Measurements from ENCODE around the gene EIF4A2. TPM values are rescaled to one million over a fixed set of nuclear protein-coding genes. Genes with fewer than 3 reads are reported as not detected.

EIF4A2 gene
- total and polyA plus RNA-seq, 10 of the 15 experiments (the other 5 are each of a cell fraction or from before 2014, with no cell fraction given), result 154 to 680 (median 259) TPM

GRCh38 chr3:186757214-186757613, 26.2 kb upstream of the EIF4A2 start:
- in situ Hi-C loops (cut with MboI), result no loop called here
- no peak for DNase-seq (ENCODE audit: low read depth, low spot score)
- ChIA-PET RAD21 (ENCODE audit: unreplicated experiment) (interaction anchor here (0.7 kb wide), 1 partner anchor 65 kb away, joined by 3 read pairs; no protein-coding TSS in a partner anchor), SMC1A (ENCODE audit: uncharacterized antibody, unreplicated experiment) (interaction anchor here (0.6 kb wide), 1 partner anchor 1080 kb away, joined by 3 read pairs; no protein-coding TSS in a partner anchor), POLR2A (no interaction called here), CTCF (interaction anchor here (1.7 kb wide), 1 partner anchor 142 kb away, joined by 4 read pairs; no protein-coding TSS in a partner anchor)
- TF ChIP-seq CREM (IDR thresholded peaks at IDR 0.05; ENCODE audit: low read depth) (no peak), CEBPZ (IDR thresholded peaks at IDR 0.05; ENCODE audit: low read depth, low read length) (no peak), HCFC1 (IDR thresholded peaks at IDR 0.05; ENCODE audit: low read length) (no peak), SREBF2 (IDR thresholded peaks at IDR 0.05; ENCODE audit: low read length) (no peak), SIN3A (IDR thresholded peaks at IDR 0.05; ENCODE audit: low read depth, low read length) (no peak), STAT1 (conservative IDR thresholded peaks at IDR 0.05) (no peak), HSF1 (IDR thresholded peaks at IDR 0.05; ENCODE audit: low read depth, low read length) (no peak), SUPT20H (IDR thresholded peaks at IDR 0.05; ENCODE audit: borderline replicate concordance, control insufficient read depth, low read depth, low read length) (no peak), EGR1 (IDR thresholded peaks at IDR 0.05; ENCODE audit: borderline replicate concordance in 1 of 2, low read depth in 2 of 2, low read length in 2 of 2) (no peak), NR2F1 (conservative IDR thresholded peaks at IDR 0.05) (no peak), NFIC (IDR thresholded peaks at IDR 0.05; ENCODE audit: low read depth, low read length) (no peak), IRF4 (IDR thresholded peaks at IDR 0.05; ENCODE audit: low read depth, low read length) (no peak), POU2F2 (IDR thresholded peaks at IDR 0.05; ENCODE audit: borderline replicate concordance, low read depth, low read length) (no peak), ZNF24 (IDR thresholded peaks at IDR 0.05) (no peak), PAX5 (IDR thresholded peaks at IDR 0.05; ENCODE audit: borderline replicate concordance, low read depth, low read length) (no peak), TARDBP (IDR thresholded peaks at IDR 0.05; ENCODE audit: borderline replicate concordance) (no peak), MTA2 (IDR thresholded peaks at IDR 0.05; ENCODE audit: low read depth) (no peak), BMI1 (IDR thresholded peaks at IDR 0.05; ENCODE audit: borderline replicate concordance) (no peak)
- Histone ChIP-seq H4K20me1 (ENCODE audit: control insufficient read depth, insufficient read depth) (no peaks in the 10 kb centered on the region), H3K4me2 (ENCODE audit: control insufficient read depth, insufficient read depth) (no peak overlapping the region), H3K9me3 (replicated peaks; ENCODE audit: control insufficient read depth, insufficient read depth, low read length) (no peaks in the 10 kb centered on the region), H3K36me3 (ENCODE audit: control insufficient read depth in 2 of 2, insufficient read depth in 2 of 2, low read length in 1 of 2) (no peaks in the 10 kb centered on the region), H3K79me2 (ENCODE audit: control insufficient read depth, insufficient read depth, low read length) (no peaks in the 10 kb centered on the region), H3K4me1 (ENCODE audit: control insufficient read depth, insufficient read depth, low read length) (no peaks in the 10 kb centered on the region), H2AFZ (ENCODE audit: control insufficient read depth, low read depth, low read length) (no peak overlapping the region), H3K27me3 (replicated peaks in 1 of 2; ENCODE audit: control insufficient read depth in 2 of 2, insufficient read depth in 2 of 2, low read length in 1 of 2) (no peaks in the 10 kb centered on the region), H3K27ac (ENCODE audit: control insufficient read depth, insufficient read depth) (no peak overlapping the region), H3K9ac (ENCODE audit: control insufficient read depth, insufficient read depth, low read length) (no peak overlapping the region), H3K4me3 (no peak overlapping the region)
- no TSS peak for BruUV-seq (replicated peaks)
- ATAC-seq, result no peak
- WGBS (ENCODE audit: insufficient coverage, insufficient replicate concordance, low lambda C conversion rate, missing lambda C conversion rate), result 72% methylated on average over 8 of the region's 8 CpGs
- intact Hi-C loops (cut with micrococcal nuclease; ENCODE audit: unreplicated experiment), result no loop called here
- no peak for FAIRE-seq

Measured in GM12878 (cell line).